Activated CD4-positive, alpha-beta T cell treated with anti-CD3 and anti-CD28 coated beads for 24 hours (primary cell): ENCODE data around the gene BMP8B.
"Not testable (repeated sequence)": the region's sequence is repeated elsewhere in the genome, so short reads cannot be mapped to it uniquely, and the experiment has no call there.

Experiments used
- DNase-seq, 2 donors: peaks; one replicate each; pipeline ENCODE4 v3.0.0-alpha.2; 2020; ENCODE audit warnings: low read depth in 2 of 2

BMP8B gene, protein sequence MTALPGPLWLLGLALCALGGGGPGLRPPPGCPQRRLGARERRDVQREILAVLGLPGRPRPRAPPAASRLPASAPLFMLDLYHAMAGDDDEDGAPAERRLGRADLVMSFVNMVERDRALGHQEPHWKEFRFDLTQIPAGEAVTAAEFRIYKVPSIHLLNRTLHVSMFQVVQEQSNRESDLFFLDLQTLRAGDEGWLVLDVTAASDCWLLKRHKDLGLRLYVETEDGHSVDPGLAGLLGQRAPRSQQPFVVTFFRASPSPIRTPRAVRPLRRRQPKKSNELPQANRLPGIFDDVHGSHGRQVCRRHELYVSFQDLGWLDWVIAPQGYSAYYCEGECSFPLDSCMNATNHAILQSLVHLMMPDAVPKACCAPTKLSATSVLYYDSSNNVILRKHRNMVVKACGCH

DNA sequence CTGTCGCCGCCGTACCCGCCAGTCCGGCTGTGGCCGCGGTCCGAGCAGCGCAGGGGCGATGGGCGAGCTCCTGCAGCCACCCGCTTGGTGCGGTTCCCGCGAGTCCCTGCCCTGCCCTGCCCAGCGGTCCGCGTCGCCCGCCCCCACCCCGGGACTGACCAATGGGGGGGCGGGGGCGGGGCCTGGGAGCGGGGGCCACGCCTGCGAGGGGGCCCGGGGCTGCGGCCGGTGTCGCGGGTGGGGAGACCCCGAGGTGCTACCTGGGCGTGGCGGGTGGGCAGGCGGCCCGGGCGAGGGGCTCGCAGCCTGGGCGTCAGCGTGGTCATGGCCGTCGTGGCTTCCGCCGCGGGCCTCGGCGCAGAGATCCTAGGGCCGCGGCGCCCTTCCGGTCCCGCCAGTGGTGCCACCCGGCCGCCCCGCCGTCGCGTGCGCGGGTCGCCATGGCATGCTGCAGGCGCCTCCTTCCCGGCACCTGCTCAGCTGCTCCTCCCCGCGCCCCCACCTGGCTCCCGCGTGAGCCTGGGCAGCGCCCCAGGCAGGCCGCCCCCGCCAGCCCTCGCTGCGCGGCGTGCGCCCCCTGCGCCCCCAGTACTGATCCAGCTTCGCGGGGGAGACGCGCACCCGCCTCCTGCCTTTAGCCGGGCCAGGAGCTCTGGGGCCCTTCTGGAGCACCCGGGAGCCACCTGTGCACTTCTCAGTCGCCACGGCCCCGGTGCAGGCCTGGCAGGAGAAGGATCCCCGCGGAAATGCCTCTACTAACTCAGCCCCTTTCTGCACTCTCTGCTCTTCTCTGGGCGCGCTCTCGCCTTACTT is at the start of gene BMP8B:
Gene BMP8B (minus strand): TSS at position 108 of the 813 bp plus-strand sequence. CDS start 380 bp downstream, outside the sequence.
- peak in 1 of 2 donors; percentile 21 for DNase-seq

DNA sequence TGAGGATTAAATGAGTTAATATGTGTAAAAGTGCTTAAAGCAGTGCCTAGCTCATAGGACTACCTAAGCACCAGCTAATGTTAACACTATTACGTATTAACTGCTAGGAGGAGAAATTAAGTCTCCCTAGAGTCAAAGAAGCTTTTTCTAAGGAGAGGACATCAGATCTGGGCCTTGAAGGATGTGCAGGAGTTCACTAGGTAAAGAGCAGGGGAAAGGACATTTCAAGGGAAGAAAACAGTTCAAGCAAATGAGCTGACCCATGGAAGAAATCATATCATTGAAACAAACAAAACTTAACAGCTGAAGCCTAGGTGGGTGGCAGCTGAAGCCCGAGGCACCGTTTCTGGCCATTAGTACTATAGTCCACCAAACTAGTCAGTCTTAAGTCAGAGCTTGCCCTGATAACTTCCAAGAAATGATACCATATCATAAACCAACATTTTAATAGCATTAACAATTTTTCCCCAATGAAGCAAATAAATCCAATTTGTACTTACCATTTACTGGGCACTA is 48.0 kb upstream of the BMP8B start:
- DNase-seq = no peak

DNA sequence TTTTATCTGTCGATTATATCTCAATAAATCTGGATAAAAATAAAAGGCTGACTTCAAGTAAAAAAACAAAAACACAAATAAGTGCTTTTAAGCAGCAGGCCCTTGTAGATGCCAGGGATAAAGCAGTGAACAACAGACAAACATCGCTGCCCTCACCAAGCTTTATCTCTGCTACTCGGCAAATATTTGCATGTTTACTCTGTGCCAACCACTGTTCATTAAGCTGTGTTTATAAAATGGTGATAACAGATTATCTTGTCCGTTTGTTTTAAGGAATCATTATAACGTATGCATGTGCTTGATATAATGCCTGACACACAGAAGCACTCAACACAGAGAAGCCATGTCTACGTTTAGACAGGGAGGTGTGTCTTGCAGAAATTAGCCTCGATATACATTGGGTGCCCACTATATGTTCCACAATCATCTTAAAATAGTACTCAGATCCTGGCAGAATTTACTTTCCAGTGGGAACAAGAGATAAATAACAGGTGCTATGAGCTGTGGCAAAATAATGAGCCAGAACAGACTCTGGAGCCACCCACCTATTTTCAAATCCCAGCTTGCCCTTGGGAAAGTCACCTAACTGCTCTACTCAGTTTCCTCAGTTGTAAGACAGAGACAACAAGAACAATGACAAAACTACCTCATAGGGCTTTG is 47.4 kb upstream of the BMP8B start:
- no peak for DNase-seq

DNA sequence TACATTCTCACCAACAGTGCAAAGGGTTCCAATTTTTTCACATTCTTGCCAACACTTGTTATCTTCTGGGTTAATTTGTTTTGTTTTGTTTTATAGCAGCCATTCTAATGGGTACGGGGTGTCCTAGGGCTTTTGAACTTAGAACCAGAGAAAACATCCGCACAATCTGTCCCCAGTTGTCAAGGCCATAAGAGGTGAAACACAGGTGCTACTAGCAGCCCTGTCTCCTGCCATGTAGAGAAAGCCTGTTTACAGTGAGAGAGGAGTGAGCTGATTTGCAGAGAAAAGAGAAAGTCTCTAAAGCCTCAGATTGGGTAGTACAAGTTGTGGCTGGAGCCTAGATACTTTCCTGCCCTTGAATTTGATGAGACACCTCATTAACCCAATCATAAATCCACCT is 46.4 kb upstream of the BMP8B start:
- DNase-seq = no peak

DNA sequence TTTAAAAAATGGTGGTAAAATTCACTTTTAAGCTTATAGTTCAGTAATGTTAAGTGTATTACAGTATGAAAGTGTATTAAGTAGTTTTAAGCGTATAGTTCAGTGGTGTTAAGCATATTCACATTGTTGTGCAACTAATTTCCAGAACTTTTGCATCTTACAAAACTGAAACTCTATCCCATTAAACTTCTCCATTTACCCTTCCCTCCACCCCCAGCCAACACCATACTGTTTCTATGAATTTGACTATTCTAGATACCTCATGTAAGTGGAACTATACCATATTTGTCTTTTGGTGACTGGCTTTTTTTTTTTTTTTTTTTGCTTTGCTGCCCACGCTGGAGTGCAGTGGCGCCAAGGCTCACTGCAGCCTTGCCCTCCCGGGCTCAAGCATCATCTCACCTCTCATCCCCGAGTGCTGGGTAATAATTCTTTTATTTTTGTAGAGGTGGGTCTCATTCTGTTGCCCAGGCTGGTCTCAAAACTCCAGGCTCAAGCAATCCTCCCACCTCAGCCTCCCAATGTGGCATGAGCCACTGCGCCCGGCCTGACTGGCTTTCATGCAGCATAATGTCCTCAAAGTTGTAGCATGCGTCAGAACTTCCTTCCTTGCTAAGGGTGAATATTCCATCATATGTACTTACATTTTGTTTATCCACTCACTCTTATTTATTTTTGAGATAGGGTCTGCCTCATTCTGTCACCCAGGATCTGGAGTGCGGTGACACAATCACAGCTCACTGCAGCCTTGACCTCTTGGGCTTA is 45.1 kb upstream of the BMP8B start:
- no peak for DNase-seq

DNA sequence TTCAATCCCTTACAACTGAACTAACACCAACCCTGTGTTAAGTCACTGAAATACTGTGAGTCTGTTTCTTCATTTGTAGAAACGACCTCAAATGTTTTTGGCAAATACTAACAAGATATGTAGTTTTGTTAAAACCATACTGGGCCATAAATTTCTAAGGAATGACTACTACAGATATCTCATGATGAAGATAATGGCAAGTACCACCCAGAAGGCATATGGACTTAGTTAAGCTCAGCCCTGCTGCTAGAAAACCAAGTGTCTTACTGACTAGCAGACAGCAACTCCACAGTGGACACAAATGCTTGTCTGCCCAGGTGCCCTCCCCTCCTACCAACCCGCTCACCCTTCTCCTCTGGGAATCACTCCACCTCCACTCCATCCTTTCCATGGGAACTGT is 44.5 kb upstream of the BMP8B start:
- no peak for DNase-seq

DNA sequence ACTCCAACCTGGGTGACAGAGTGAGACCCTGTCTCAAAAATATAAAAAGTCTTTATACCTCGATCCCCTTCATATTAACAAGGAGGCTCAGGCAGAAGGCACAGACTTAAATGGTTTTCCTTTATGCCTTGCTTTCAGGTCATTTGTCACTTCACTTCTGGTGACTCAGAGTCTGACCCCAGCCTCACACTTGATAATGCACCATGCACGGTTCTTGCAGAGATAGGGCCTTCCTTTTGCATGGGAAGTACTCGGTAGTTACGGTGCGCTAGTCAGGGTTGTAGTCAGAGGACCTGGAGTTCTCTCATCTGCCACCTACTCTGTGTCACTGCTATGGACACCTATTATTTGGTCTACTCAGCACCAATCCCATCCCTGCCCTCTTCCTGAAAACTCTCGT is 43.6 kb upstream of the BMP8B start:
- DNase-seq = no peak

DNA sequence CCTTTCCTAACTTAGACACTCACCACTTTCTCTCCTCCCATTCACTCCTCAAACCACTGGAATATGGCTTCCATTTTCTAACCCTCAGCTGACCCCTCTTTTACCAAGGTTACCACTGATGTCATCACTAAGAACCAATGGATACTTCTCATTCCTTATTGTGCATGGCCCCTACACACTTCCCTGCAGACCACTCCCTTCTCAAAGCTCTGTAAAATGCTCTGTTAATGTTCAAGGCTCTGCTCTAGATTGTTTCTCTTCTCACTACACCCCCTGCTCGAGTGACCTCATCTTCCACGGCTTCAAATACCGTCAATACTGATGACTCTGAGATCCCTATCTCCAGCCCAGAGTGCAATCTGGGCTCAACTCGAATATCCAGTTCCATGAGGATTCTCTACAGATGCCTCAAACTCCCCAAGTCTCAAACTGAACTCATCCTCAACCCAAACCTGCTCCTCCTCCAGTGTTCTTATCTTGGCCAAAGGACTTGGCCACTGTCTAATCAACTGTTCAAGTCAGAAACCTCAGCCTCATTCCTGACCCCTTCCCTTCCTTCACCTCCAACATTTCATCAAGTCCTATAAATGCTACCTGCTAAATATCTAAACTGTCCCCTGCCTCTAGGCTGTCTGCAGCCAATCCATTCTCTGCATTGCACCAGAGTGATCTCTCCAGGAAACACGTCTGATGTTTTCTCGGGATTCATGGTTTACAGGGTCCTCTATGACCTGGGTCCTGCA is 41.3 kb upstream of the BMP8B start:
- no peak for DNase-seq

DNA sequence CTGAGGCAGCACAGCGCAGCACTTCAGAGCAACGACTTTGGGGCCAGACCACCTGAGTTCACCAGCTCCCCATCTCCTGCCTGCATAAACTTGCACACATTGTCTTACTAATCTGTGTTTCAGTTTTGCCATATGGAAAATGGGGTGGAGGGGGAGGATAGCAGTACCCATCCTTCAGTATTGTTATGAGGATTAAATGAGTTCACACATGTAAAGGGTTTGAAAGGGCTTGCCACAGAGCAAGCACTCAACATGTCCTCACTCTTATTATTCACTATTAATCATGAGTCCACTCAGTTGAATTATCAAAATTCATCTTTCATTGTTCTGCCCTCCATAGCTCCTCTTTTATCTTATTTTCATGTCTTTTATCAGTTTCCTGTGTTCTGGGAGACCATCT is 40.1 kb upstream of the BMP8B start:
- DNase-seq = no peak

DNA sequence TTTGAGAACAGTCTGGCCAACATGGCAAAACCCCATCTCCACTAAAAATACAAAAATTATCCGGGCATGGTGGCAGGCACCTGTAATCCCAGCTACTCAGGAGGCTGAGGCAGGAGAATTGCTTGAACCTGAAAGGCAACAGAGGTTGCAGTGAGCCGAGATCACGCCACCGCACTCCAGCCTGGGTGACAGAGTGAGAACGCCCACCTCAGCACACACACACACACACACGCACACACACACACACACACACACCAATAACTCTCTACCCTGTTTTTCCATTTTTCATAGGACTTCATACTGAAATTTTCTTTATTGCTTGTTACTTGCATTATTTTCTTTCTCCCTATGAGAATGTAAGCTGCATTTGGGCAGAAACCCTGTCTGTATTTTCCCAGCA is 39.6 kb upstream of the BMP8B start:
- DNase-seq = not testable (repeated sequence)

DNA sequence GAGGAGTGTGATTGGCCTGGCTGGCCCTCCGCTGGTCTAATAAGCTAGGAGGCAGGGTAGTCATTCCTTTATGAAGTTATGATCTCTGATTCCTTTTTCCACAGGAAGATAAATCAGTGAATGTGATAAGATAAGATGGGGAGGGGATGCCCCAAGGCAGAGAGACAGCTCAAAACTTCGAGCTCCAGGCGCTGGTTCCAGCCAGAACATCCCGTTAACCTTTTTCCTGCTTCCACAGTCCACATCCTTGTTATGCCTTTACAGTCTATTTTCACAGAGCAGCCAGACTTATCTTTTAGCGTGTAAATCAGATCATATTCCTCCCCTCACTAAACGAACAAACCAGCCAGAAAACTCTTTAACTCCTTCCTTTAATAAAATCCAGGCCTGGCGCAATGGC is 38.5 kb upstream of the BMP8B start:
- DNase-seq = no peak

DNA sequence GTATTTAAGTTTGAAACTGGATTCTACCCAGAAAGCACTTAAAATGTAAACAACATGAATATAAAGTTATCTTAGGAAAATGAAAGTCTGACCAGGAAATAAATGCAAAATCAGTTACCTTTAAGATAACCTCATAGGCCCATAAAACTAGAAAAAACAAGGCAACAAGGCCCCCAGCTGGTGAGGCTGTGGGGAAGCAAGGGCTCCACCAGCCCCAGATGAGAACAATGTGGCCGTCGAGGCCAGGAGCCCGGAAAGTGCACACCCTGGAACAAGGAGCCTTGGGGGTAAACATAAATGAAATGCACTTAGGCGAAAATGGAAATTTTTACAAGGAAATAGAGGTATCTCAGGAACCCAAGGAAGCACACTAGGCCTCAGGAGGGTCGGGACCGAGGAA is 37.9 kb upstream of the BMP8B start:
- DNase-seq = no peak

DNA sequence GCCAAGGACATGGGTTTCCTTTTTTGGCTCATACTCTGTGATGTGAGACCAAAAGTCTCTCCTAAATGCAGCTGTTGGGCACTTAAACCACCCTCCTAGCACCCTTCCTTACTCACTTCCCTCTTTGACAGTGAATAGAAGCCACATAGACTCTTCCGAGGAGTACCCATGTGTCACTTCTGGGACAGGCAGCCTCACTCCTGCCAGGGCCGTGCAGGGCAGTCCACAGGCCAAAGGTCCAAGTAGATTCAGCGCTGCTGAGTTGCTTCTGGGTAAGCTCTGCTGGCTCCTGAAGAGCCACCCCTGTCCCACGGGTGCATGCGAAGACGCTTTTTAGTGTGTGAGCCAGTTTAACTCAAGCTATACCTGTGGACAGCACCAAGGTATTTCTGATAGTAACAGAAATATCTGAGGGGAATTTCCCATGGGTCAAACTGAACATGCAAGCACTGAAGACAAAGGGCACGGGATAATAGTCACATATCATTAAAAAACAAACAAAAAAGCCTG is 36.8 kb upstream of the BMP8B start:
- DNase-seq = no peak

DNA sequence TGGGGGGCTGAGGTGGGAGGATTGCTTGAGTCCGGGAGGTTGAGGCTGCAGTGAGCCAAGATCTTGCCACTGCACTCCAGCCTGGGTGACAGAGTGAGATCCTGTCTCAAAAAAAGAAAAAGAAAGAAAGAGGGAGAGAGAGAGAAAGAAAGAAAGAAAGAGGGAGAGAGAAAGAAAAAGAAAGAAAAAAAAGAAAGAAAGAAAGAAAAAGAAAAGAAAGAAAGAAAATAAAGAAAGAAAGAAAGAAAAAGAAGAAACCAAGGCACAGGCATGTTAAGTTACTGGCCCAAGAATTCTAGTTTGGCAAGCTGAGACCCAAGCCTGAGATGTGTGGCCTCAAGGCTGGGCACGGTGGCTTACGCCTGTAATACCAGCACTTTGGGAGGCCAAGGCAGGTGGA is 34.8 kb upstream of the BMP8B start:
- not testable (repeated sequence) for DNase-seq

DNA sequence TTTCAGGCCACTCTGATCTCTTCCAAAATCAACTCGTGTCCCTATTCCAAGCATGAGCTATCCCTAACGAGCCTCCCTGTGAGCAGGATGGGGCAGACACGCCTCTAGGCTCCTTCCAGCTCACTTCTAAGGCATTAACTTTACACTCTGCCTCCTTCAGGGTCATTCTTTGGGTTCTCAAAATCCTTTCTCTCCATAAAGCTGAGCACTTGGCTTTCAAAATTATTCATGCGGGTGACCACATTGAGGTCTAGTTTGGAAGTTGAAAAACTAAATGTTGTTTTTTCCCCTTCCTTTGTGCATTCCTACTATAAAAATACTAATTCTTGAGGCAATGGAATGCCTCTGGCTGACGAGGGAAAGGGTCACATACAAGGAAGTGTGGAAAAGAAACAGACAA is 33.5 kb upstream of the BMP8B start:
- DNase-seq = no peak

DNA sequence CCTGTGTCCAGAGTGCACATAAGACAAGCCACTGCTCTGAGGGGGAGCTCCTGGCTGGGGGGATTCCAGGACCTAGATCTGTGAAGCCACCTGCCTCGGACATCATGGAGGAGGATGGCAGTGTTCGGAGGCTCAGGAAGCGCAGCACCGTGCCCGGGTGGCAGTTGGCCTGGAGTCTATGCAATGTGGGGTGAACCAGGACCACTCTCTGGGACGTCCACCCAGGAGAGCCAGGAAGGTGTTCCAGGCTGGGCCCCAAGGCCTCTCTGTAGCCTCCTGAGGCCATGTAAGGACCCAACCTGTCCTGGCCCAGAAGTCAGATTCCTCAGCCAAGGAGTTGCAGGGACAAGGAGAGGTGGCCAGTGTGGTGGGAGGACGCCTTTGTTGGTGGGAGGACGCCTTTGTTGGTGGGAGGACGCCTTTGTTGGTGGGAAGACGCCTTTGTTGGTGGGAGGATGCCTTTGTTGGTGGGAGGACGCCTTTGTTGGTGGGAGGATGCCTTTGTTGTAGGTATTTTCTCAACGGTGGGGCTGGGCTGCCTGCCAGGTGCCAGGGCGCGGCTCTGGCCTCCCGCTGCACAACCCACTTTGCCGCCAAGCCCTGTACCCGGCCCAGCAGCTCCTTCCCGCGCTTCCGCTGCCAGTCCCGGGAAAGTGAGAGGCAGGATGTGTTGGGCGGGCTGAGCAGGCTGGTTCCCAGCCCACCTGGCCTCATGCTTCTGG is 30.6 kb upstream of the BMP8B start:
- no peak for DNase-seq

DNA sequence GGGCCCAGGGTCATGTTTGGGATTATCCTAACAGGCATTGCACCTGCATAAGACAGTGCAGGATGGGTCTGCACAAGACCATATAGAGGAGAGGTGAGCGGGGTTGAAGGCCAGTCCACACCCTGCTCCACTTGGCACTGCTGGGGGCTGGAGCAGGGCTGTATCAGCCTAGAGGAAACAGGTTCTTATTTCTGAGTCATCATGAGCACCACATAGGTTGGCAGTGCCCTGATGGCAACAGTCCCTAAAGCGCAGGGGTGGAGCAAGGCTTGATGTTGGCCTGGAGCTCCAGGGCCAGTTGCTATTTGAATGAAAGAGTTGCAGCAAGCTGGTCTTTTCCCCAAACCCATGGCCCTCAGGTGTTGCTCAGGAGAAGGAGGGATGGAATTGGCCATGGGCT is 29.8 kb upstream of the BMP8B start:
- DNase-seq = no peak

DNA sequence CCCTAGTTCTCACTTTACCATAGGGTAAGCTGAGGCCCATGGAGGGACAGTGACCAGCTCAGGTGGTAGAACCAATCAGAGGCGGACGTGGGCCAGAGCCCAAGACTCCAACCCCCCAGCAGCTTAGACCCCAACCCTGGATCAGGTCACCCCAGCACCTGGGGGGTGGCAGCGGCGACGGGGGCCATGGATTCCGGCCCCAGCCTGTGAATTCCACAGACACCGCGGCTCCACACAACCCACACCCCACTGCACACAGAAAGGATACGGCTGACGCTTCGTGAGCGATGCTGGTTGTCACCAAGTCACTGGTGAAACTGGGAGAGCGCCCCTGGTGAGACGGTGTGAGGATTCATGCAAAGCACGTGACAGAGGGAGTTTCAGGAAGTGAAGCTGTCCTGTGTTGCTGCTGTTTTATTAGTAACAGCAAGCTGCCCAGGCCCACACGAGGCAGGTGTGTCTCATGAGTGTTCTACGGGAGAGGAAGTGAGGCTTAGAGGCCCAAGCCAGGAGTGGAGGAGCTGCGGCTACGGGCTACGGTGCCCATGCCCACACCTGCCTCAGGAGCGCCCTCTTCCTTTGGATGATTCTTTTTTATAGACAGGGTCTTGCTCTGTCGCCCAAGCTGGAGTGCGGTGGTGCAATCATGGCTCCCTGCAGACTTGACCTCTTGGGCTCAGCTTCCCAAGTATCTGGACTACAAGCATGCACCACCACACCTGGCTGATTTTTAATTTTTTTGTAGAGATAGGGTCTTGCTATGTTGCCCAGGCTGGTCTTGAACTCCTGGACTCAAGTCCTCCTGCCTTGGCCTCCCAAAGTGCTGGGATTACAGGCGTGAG is 28.6 kb upstream of the BMP8B start:
- peak; percentile 30 to 42 for DNase-seq
